ENCODE measurements around the gene EIF4G3.
"Not testable (repeated sequence)": the region's sequence is repeated elsewhere in the genome, so short reads cannot be mapped to it uniquely, and the experiment has no call there.

EIF4G3 gene

GRCh38 chr1:20854529-20854928 is 322.2 kb downstream of the EIF4G3 start:
- DNase-seq = no peak

GRCh38 chr1:20851791-20852190 is 324.9 kb downstream of the EIF4G3 start:
- not testable (repeated sequence) for DNase-seq

DNA sequence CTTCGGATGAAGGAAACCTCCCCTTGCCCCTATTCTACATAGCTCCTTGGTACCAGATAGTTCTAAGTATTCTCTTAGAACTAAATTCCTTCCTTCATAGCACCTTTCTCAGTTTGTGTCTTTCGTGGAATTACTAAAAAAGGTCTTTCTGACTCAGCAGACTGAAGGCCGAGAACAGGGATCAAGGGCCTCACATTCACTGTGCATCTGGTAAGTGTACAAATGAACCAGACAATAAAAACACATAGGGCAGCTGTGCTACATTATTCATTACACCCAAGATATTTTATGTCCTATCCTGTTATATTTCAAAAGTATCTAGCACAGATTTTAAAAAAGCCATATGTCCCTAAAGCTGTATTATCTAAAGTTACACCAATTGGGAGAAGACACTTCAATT is 326.7 kb downstream of the EIF4G3 start:
- DNase-seq = no peak

DNA sequence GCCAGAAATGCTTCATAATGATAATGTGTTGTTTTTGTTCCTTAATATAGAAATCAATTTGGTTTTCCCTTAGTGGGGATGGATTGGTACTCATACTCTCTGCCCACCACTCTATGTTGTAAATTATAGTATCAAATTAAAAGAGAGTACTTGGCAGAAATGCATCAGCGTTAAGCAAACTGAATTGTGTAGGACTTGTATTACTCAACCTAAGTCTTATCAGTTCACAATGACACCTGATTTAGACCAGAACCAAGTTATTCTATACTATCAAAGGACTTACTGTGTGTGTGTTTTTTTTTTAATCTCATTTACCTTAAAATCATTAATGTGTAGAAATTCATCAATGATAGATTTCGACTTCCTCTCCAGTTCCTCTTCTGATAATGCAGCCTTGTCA is 327.6 kb downstream of the EIF4G3 start:
- DNase-seq = no peak

DNA sequence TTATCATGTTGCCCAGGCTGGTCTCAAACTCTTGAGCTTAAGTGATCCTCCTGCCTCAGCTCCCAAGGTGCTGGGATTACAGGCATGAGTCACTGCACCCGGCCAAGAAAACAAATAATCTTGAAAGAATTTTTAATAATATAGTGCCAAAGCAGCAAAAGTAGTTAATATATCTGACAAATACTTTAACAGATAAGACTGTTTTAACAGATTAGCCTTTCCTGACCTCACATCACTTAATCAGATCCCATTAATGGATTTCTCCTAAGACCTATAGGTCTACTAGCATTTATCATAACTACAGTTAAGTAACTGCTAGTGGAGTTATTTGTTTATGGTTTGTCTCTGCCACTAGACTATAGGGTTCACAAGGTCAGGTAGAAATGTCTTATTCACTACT is 328.5 kb downstream of the EIF4G3 start:
- no peak for DNase-seq

DNA sequence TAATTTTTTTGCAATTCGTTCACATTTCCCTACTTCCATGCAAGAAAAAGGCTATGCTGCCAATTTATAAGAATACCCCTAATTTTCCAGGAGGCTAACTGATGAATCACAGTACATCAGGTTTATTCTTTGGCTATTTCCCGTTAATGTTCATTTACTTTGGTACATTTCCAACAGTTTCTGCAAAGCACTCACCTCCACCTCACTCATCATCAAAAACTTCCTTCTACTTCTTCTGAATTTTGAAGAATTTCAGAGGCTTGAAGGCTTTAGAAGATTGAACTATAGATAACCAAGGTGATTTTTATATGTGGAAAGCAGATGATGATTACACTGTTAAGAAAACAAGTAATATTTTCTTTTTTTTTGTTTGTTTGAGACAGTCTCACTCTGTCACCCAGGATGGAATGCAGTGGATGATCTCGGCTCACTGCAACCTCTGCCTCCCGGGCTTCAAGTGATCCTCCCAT is 329.1 kb downstream of the EIF4G3 start:
- no peak for DNase-seq

DNA sequence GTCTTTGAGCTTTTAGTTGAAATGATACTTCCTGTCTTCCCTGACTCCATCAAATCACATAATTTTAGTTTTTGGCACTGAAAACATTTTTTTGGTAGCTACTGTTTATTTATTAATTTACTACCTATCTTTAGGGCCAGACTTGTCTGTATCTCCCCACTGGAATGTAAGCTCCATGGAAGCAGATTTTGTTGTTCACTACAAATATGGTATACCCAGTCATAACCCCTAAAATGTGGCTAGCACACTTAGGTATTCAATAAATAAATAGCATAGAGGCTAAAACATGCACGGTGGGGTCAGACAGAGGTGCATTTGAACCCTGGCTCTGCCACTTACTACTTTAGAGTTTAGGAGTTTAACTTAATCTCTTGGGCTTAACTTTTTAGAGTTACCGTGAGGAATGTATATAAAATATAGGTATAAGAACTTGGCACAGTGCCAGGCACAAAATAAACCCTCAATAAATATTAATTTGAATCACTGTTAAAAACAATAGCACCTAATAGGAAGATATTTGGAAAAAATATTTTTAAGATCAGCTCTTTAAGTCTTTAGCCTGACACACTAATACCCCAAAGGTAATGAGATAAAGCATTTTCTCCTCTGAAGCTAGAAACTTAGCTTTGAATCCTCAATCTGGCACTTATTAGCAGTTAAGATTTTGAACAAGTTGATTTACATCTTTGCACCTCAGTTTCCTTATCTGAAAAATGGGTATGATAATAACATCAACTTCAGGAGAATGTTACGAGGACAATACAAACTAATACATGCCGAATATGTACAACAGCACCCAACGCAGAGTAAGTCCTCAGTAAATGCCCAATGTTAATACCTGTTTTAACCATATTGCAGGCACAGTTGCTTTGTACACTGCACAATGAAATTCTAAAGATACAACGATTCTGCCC is 330.0 kb downstream of the EIF4G3 start:
- DNase-seq = no peak

DNA sequence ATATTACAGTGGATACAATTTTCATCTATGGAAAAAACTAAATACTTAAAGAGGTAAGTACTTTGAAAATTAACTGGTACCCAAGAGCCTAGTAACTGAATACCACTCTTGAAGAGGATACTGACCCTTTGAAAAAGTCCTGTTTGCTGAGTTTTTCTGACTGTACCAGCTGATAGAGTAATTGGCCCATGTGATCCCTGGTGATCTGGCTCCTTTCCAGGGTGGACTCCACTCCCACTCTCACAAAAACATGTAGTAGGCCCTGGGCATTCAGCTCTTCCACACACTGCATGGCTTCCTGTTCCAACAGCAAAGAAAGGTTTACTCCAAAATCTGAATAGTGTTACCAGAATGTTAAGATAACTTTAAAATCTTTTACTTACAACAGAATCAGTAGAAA is 336.0 kb downstream of the EIF4G3 start:
- no peak for DNase-seq

- no peak for DNase-seq
Measured at GRCh38 chr1:20837554-20838192, 339.0 kb downstream of the EIF4G3 start.

DNA sequence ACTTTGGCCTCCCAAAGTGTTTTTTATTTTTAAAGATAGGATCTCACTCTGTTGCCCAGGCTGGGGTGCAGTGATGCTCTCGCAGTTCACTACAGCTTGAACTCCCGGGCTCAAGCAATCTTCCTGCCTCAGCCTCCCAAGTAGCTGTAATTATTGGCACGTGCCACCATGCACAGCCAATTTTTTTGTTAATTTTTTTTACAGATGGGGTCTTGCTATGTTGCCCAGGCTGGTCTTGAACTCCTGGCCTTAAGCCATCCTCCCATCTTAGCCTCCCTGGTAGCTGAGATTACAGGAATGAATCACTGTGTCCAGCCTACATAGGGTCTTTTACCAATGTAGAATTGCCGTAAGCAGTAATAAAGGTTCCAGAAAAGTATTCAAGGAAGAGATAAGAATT is 340.5 kb downstream of the EIF4G3 start:
- no peak for DNase-seq

DNA sequence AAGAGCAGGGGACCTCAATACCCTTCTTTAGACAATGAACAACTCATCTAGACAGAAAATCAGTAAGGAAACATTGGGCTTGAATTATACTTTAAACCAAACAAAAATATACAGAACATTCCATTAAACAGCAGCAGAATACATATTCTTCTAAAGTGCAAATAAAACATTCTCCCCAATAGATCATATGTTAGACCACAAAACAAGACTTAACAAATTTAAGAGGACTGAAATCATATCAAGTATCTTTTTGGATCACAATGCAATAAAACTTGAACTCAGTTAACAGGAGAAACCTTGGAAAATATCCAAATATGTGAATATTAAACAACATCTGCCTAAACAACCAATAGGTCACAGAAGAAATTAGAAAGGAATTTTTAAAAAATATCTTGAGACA is 341.9 kb downstream of the EIF4G3 start:
- DNase-seq = no peak

DNA sequence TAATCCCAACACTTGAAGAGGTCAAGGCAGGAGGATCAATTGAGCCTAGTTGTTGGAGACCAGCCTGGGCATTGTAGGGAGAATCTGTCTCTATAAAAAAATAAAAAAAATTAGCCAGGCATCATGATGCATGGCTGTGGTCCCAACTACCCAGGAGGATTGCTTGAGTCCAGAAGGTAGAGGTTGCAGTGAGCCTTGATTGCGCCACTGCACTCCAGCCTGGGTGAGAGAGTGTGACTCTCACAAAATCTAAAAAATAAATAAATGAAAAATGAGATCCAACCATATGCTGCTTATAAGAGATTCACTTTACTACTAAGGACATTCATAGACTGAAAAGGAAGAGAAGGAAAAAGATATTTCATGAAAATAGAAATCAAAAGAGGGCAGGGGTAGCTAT is 342.5 kb downstream of the EIF4G3 start:
- no peak for DNase-seq

GRCh38 chr1:20830378-20830777 is 346.3 kb downstream of the EIF4G3 start:
- DNase-seq = no peak

- no peak for DNase-seq
Measured at GRCh38 chr1:20829946-20830345, 346.8 kb downstream of the EIF4G3 start.

DNA sequence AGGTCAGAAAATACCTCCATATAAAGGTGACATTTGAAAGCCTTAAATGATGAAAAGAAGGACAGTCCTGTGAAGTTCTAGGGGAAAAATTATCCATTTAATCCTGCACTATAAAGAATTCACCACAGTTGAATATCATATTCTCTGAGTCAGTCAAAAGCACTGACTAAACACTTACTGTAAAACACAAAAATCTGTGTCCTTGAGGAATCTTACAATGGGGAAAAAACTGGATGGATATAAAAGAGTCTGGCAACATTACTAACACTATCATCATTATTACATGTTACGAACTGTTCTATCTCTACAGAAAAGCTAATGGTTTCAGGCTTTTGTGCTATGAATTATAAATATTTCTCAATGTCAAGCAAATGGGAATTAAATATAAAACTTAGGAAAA is 347.2 kb downstream of the EIF4G3 start:
- DNase-seq = no peak

- DNase-seq = no peak
Measured at GRCh38 chr1:20823845-20824244, 352.9 kb downstream of the EIF4G3 start.

GRCh38 chr1:20821466-20821865 is 355.2 kb downstream of the EIF4G3 start:
- DNase-seq = no peak

- no peak for DNase-seq
Measured at GRCh38 chr1:20819818-20820217, 356.9 kb downstream of the EIF4G3 start.

DNA sequence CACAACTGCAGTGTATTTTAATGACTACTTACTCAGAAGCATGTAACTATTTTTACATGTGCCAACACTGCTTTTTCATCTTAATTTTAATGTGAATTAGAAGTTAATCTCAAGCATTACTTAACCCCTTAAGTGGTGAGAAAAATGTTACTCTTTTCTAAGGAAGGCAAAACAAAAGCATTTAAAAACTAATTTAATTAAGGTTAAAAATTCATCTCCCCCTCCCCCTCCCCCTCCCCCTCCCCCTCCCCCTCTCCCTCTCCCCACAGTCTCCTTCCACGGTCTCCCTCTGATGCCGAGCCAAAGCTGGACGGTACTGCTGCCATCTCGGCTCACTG is 362.2 kb downstream of the EIF4G3 start:
- no peak for DNase-seq

DNA sequence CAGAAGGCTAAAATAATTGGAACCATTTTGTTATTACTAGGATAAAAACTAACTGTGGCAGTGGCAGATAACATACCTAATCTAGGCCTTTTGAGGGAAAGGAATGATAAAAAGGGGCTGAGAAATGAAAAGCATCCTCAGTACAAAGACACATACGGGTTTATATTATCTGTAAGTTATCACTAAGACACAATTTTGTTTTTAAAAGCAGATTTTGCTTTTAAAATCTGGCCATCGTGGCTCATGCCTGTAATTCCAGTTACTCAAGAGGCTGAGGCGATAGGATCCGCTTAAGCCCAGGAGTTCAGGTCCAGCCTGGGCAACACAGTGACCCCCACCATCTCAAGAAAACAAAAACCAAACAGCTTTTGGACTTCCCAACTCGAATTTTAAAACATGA is 364.8 kb downstream of the EIF4G3 start:
- DNase-seq = no peak

- no peak for DNase-seq
Measured at GRCh38 chr1:20793236-20793635, 383.5 kb downstream of the EIF4G3 start.

GRCh38 chr1:20792196-20792595 is 384.5 kb downstream of the EIF4G3 start:
- DNase-seq = no peak

DNA sequence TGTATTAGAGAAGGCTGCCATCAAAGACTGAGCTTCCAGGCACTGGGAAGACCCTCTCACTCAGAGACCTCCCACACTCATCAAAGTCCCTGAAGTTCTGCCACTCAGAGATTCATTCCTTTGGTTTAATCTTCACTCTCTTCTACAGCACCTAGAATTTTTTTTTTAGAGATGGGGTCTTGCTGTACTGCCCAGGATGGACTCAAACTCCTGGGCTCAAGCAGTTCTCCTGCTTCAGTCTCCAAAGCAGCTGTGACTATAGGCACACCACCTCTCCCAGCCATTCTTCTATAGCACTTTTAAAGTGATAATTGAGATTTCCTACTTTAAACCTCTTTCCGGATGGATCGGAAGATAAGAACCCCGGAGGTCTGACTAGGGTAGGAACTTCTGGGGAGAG is 385.9 kb downstream of the EIF4G3 start:
- DNase-seq = no peak

DNA sequence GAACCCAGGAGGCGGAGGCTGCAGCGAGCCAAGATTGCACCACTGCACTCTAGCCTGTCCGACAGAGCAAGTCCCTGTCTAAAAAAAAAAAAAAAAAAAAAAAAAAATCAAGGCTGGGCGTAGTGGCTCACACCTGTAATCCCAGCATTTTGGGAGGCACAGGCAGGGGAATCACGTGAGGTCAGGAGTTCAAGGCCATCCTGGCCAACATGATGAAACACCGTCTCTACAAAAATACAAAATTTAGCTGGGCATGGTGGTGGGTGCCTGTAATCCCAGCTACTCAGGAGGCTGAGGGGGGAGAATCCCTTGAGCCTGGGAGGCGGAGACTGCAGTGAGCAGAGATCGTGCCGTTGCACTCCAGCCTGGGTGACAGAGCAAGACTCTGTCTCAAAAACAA is 387.1 kb downstream of the EIF4G3 start:
- not testable (repeated sequence) for DNase-seq

Measured in activated CD4-positive, CD25-positive, alpha-beta regulatory T cell (primary cell).